SH-SY5Y (cell line): Measurements from ENCODE around the gene KRT82.

Experiments used
- GATA2 ChIP-seq: IDR thresholded peaks from 2 replicates; pipeline ENCODE4 v1.6.1; 2011; ENCODE audit warnings: mild to moderate bottlenecking, low read depth, low read length
- GATA3 ChIP-seq: IDR thresholded peaks from 2 replicates; pipeline ENCODE4 v1.6.1; 2011; ENCODE audit warnings: low read depth, mild to moderate bottlenecking, low read length, moderate library complexity

DNA sequence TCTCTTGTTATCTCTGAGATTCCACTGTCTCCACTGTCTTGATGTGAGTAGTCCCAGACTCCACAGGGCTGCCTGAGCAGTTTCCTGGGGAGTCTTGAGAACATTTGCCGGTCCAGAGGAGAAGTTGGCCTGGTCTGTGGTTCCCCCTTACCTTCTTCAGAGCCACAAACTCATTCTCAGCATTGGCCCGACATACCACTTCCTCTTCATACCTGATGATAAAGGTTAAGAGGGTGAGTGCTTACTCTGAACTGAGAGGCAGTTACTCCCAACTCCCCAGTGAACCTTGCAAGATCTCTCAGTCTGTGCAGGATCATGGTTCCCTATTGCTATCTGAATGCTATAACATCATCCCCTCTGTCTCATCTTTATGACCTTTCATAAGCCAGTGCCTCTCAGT lies 23.3 kb downstream of the KRT82 start:
- TF ChIP-seq GATA3 (no peak), GATA2 (no peak)
